Parathyroid adenoma (tissue), 2 donors: Measurements from ENCODE around the gene ZBTB8OS.
"Not testable (repeated sequence)": the region's sequence is repeated elsewhere in the genome, so short reads cannot be mapped to it uniquely, and the experiment has no call there.

Experiments used
- H2AFZ ChIP-seq: fragments of 300-600 bp; sonication (generic); one replicate; pipeline ENCODE4 v1.7.0; 2017; ENCODE audit warnings: antibody characterized with exemption, mild to moderate bottlenecking
- H3K27ac ChIP-seq: fragments of 300-600 bp; sonication (generic); one replicate; pipeline ENCODE4 v1.7.0; 2017
- H3K27me3 ChIP-seq: fragments of 300-600 bp; sonication (generic); one replicate; pipeline ENCODE4 v1.7.0; 2017; ENCODE audit warnings: low read length; ENCODE audit not compliant: control insufficient read depth, insufficient read depth
- H3K36me3 ChIP-seq: fragments of 300-600 bp; sonication (generic); one replicate; pipeline ENCODE4 v1.7.0; 2017; ENCODE audit warnings: low read length; ENCODE audit not compliant: control insufficient read depth, insufficient read depth
- H3K4me1 ChIP-seq: fragments of 300-600 bp; sonication (generic); one replicate; pipeline ENCODE4 v1.7.0; 2017; ENCODE audit warnings: control low read depth
- H3K4me2 ChIP-seq: fragments of 300-600 bp; sonication (generic); one replicate; pipeline ENCODE4 v1.7.0; 2017; ENCODE audit warnings: low read length
- H3K4me3 ChIP-seq: fragments of 300-600 bp; sonication (generic); one replicate; pipeline ENCODE4 v1.7.0; 2017; ENCODE audit warnings: low read depth, low read length
- H3K79me2 ChIP-seq: fragments of 300-600 bp; sonication (generic); one replicate; pipeline ENCODE4 v1.7.0; 2017; ENCODE audit warnings: control low read depth
- H3K9ac ChIP-seq: fragments of 300-600 bp; sonication (generic); one replicate; pipeline ENCODE4 v1.7.0; 2017; ENCODE audit warnings: mild to moderate bottlenecking
- H3K9me3 ChIP-seq: fragments of 300-600 bp; sonication (generic); one replicate; pipeline ENCODE4 v1.7.0; 2017; ENCODE audit warnings: low read length; ENCODE audit not compliant: control insufficient read depth
- CTCF ChIP-seq: fragments of 300-600 bp; sonication (generic); IDR thresholded peaks from one replicate; pipeline ENCODE4 v1.7.0; 2017; ENCODE audit warnings: antibody characterized with exemption, mild to moderate bottlenecking
- donor health status: primary hyperparathyroidism.

ZBTB8OS gene

GRCh38 chr1:32636914-32637645 is 13.3 kb downstream of the ZBTB8OS start:
- H3K4me2 ChIP-seq = no peak overlapping the region
- TF ChIP-seq CTCF = no peak
- no peak overlapping the region for H3K27ac ChIP-seq
- H3K79me2 ChIP-seq = peaks cover 4% of the 10 kb centered on the region
- H3K9ac ChIP-seq = no peak overlapping the region
- H3K4me3 ChIP-seq = no peak overlapping the region
- H3K36me3 ChIP-seq = no peaks in the 10 kb centered on the region
- H3K9me3 ChIP-seq = no peaks in the 10 kb centered on the region
- H3K27me3 ChIP-seq = no peaks in the 10 kb centered on the region
- no peaks in the 10 kb centered on the region for H3K4me1 ChIP-seq
- no peak overlapping the region for H2AFZ ChIP-seq

- Histone ChIP-seq H3K9me3 (no peaks in the 10 kb centered on the region), H3K79me2 (peaks cover 3% of the 10 kb centered on the region), H3K9ac (no peak overlapping the region), H3K27ac (no peak overlapping the region), H3K4me2 (no peak overlapping the region), H3K36me3 (no peaks in the 10 kb centered on the region), H3K4me1 (no peaks in the 10 kb centered on the region), H3K4me3 (no peak overlapping the region), H2AFZ (no peak overlapping the region), H3K27me3 (no peaks in the 10 kb centered on the region)
- no peak for TF ChIP-seq CTCF
Observed at GRCh38 chr1:32635508-32636277, 14.7 kb downstream of the ZBTB8OS start.

- H3K79me2 ChIP-seq = no peaks in the 10 kb centered on the region
- no peaks in the 10 kb centered on the region for H3K9me3 ChIP-seq
- H3K4me2 ChIP-seq = no peak overlapping the region
- H3K9ac ChIP-seq = no peak overlapping the region
- H3K36me3 ChIP-seq = no peaks in the 10 kb centered on the region
- no peak overlapping the region for H3K27ac ChIP-seq
- TF ChIP-seq CTCF = no peak
- H3K4me1 ChIP-seq = no peaks in the 10 kb centered on the region
- H3K27me3 ChIP-seq = no peaks in the 10 kb centered on the region
- H2AFZ ChIP-seq = no peak overlapping the region
- no peak overlapping the region for H3K4me3 ChIP-seq
Observed at GRCh38 chr1:32632829-32633228, 17.5 kb downstream of the ZBTB8OS start.

GRCh38 chr1:32630173-32630572 is 20.2 kb downstream of the ZBTB8OS start:
- not testable (repeated sequence) for H3K27me3 ChIP-seq, H3K4me3 ChIP-seq, H3K79me2 ChIP-seq, H3K9me3 ChIP-seq, H3K4me1 ChIP-seq, H3K36me3 ChIP-seq, H3K27ac ChIP-seq, H3K4me2 ChIP-seq, H2AFZ ChIP-seq, H3K9ac ChIP-seq

- Histone ChIP-seq H3K36me3 (no peaks in the 10 kb centered on the region), H3K27me3 (no peaks in the 10 kb centered on the region), H3K4me2 (no peak overlapping the region), H3K79me2 (no peaks in the 10 kb centered on the region), H3K9me3 (no peaks in the 10 kb centered on the region), H3K4me3 (no peak overlapping the region), H3K27ac (no peak overlapping the region), H3K4me1 (no peaks in the 10 kb centered on the region), H2AFZ (no peak overlapping the region), H3K9ac (no peak overlapping the region)
- no peak for TF ChIP-seq CTCF
Observed at GRCh38 chr1:32627596-32628162, 22.7 kb downstream of the ZBTB8OS start.
